TTC549 (cell line): ENCODE measurements around the gene EXOSC5.
"Not testable (repeated sequence)": the region's sequence is repeated elsewhere in the genome, so short reads cannot be mapped to it uniquely, and the experiment has no call there.

Source experiments
- FAIRE-seq: peaks from 2 replicates; lab custom pipeline; 2012; peaks lifted over from hg19 to GRCh38; lab: Jason Lieb, UNC

The EXOSC5 gene

DNA sequence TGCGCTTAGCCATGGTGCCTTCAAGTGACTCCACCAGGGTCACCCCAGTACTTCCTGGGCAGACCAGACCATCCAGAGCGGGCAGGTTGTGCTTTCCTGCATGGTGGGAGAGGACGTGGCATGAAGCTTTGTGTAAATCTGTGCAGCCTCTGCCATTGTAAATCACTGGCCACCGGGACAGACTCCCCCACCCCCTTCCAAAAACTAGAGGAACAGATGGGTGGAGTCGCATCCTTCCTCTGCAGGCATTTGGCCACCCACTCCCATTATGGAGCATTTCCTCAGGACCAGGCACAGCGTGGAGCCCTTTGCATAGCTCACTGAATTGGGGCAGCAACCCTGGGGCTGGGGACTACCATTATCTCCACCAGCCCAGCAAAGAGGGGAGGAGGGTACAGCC lies 8.6 kb upstream of the EXOSC5 start:
- no peak for FAIRE-seq

DNA sequence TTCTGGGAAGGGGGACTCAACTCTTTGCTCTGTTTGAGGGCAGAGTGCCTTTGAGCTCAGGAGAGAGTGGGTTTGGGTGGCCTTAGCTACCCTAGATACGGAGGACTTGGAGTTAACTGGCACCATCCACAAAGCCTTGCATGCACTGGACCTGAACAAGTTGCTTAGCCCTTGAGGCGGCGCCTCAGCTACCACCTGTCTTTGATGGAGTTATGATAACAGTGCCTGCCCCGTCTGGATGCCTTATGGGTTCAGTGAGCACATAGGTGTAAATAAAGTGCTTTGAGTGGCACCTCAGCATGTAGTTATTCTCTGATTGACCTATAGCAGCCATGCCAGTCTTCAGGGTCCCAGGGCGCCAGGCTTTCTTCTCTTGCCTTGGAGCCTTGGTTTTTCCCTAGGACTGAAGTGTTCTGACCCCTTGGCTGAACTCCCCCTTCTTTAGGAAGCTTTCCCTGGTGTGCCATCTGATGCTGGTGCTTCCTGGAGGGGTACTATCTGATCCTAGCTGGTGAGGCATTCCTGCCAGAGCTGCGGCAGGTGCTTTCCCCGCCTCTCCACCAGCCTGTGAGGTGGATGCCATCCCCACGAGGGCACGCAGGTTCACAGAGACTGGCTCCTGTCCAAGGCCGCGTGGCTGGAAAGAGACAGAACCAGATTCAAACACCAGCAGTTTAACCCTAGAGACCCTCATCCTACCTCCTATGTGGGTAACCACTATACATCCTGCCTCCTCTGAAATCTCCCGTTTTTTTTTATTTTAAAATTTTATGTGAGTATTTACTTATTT lies 6.2 kb upstream of the EXOSC5 start:
- no peak for FAIRE-seq

GRCh38 chr19:41402010-41402409 lies 4.9 kb upstream of the EXOSC5 start:
- no peak for FAIRE-seq

DNA sequence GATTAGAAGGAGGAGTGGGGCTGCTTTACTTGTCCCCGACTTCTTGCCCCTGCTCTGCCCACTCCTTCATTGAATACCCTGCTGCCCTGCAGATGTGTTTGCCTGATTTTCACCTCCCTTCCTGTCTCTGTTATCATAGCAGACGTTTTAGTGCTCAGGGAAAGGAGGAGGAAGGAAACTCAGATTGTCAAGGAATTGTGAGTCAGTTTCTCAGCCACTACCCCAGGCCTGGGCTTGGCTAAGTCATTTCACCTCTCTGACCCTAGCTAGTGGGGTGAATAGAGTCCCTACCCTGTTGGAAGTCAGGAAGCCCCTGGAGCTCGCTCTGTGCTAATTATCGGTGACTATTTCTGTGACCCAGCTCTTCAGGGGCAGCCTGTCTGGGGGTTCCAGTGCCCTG lies 4.3 kb upstream of the EXOSC5 start:
- no peak for FAIRE-seq

DNA sequence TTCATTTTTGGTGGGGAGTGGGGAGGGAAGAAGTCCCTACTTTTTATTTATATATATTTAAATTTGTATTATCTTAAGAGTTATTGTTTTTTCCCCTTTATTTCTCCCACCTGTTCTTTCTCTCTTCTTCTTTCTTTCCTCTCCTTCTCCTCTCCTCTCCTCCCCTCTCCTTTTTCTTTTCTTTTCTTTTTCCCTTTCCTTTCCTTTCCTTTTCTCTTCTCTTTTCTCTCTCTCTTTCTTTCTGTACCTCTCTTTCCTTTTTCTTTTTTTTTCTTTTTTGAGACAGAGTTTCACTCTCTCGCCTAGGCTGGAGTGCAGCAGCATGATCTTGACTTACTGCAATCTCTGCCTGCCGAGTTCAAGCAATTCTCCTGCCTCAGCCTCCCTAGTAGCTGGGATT lies 2.4 kb upstream of the EXOSC5 start:
- FAIRE-seq, result no peak

DNA sequence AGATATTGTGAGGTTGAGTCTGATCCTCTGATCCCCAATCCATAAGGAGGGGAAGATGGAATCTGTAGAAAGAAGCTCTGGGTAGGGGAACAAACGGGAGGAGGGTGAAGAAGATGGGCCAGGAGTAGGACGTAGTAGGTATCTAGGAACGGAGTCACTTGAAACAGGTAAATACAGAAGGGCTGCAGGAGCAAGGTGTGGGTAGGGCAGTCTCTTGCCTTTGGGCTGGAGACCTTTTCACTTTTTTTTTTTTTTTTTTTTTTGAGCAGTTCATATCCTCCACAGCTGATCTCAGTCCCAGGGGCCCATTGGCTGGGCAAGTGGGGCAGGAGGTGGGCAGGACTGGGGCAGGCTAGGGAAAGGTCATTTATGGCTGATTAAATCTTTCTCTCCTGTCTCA lies 1.9 kb upstream of the EXOSC5 start:
- no peak for FAIRE-seq

- FAIRE-seq, result no peak
Observed at GRCh38 chr19:41398598-41398997, 1.4 kb upstream of the EXOSC5 start.

GRCh38 chr19:41398050-41398418 lies 875 bp upstream of the EXOSC5 start:
- FAIRE-seq, result no peak

GRCh38 chr19:41395355-41395754 lies 1.8 kb downstream of the EXOSC5 start:
- FAIRE-seq, result no peak

- no peak for FAIRE-seq
Observed at GRCh38 chr19:41392775-41393174, 4.4 kb downstream of the EXOSC5 start.

DNA sequence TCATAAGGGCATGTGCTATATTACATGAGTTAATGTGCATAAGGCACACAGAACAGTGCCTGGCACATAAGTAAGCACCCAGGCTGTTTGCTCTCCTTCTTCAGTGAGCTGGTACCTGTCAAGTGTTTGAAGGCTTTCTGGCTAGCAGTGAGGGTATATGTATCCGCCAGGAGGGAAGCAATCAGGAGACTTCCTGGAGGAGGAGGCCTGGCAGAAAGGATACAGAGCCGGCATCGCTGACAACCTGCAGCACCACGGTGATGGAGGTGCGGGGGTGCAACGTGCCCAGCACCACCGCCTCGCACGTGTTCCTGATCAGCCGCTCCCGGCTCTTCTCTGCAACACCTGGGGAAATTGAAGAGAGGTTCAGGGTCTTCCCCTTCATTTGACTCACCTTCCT lies 5.5 kb downstream of the EXOSC5 start:
- FAIRE-seq, result no peak

DNA sequence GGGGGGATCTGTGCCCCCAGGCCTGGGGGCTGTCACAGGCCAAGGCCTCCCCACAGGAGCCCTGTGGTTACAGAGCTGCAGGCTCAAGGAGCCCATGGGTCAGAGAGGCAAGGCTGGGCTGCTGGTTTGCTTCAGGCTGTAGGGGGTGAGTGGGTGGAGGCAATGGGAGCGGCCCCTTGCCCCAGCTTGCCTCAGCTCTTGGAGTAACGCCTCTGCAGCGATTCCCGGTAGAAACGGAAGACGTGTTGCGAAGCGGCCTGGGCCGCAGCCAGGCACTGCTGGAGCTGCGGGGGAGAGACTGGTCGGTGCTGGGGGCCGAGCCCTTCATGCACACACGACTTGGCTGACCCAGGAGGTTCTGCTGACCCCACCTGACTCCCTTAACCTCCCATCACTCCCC lies 10.7 kb downstream of the EXOSC5 start:
- no peak for FAIRE-seq

DNA sequence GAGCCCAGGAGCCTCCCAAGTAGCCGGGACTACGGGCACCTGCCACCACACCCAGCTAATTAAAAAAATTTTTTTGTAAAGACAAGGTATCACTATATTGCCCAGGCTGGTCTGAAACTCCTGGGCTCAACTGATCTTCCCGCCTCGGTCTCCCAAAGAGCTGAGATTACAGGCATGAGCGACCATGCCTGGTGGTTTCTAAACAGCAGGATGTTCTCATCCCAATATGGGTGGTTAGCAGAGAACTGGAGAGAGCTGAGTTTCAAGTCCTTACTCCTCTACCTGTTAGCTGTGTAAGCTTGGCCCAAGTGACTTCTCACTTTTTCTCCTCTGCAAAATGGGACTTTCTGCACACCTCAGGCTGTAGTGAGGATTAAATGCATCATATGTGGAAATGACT lies 12.8 kb downstream of the EXOSC5 start:
- FAIRE-seq, result no peak

GRCh38 chr19:41381536-41381935 lies 15.6 kb downstream of the EXOSC5 start:
- FAIRE-seq, result not testable (repeated sequence)

DNA sequence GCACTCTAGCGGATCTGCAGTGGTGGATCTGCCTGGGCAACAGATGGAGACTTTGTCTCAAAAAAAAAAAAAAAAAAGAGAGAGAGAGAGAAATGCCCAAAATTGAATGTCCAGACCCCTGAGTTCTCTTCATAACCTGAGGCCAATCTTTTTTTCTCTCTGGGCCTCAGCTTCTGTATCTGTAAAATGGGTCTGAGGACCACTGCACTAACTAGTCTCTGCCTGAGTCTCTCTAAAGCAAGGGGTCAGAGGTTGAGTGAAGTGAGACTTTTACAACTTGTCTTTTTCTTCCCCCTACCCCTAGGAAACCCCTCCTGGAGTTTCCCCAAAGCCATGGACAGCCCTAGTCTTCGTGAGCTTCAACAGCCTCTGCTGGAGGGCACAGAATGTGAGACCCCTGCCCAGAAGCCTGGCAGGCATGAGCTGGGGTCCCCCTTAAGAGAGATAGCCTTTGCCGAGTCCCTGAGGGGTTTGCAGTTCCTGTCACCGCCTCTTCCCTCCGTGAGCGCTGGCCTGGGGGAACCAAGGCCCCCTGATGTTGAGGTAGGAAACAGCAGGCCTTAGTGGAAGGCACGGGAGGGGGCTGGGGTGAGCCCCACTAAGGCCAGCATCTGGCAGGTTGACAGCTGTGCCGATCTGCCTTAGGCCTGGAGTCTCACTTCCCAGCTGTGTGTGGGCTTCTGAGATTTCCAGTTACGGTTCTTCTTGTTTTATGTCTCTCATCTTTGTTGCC lies 19.0 kb downstream of the EXOSC5 start:
- FAIRE-seq, result no peak

DNA sequence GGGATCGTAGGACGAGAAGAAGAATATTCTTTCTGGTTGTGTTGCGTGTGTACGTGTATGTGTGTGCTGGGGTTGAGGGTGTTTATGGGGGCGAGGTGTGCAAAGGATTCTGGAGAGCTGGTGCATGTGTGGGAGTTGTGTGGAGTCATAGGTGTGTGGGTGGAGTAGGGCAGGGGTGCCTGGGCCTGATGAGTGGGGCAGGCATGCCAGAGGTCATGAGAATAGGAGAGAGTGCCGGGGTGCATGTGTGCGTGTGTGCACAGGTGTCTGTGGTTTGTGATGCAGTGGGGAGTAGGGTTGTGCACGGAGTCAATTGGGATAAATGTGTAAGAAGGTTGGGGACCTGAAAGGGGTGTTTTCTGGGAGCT lies 20.2 kb downstream of the EXOSC5 start:
- FAIRE-seq, result no peak

GRCh38 chr19:41376241-41376997 lies 20.7 kb downstream of the EXOSC5 start, which contains the start of gene TMEM91:
Gene TMEM91, plus strand, starts transcription at chr19:41376533. Its CDS starts 1,777 bp downstream, at chr19:41378310.
- FAIRE-seq, result no peak

DNA sequence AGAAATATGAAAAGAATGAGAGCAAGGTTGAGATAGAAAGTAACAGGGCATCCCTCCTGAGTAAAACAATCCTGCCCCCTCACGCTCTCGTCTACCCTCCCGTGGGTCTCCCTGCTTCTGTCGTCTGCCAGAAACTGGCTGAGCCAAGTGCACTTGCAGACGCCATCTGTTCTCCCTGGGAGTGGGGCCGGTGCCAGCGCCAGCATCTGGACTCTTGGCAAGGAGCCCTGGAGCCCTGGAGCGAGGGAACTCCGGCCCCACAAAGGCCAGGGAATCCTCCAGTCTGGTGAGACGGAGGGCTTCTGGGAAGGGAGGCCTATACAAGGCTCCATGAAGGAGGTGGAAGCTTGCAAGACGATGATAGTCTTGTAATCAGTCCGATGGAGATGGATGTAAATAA lies 23.2 kb downstream of the EXOSC5 start:
- no peak for FAIRE-seq

- no peak for FAIRE-seq
Observed at GRCh38 chr19:41372501-41372900, 24.7 kb downstream of the EXOSC5 start.

DNA sequence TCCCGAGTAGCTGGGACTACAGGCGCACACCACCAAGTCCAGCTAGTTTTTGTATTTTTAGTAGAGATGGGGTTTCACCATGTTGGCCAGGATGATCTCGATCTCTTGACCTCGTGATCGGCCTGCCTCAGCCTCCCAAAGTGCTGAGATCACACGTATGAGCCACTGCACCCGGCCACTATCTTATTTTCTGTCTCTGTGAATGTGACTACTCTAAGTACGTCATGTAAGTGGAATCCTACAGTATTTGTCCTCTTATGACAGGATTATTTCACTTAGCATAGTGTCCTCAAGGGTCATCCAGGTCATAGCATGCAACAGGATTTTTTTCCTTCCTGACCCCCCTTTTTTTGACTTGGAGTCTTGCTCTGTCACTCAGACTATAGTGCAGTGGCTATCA lies 25.6 kb downstream of the EXOSC5 start:
- no peak for FAIRE-seq

DNA sequence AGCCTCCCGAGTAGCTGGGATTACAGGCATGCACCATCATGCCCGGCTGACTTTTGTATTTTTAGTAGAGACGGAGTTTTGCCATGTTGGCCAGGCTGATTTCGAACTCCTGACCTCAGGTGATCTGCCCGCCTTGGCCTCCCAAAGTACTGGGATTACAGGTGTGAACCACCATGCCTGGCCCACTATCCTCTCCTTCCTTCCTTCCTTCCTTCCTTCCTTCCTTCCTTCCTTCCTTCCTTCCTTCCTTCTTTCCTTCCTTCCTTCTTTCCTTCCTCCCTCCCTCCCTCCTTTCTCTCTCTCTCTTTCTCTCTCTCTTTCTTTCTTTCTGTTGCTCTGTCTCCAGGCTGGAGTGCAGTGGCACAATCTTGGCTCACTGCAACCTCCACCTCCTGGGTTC lies 26.0 kb downstream of the EXOSC5 start:
- FAIRE-seq, result not testable (repeated sequence)

GRCh38 chr19:41369769-41370168 lies 27.4 kb downstream of the EXOSC5 start:
- no peak for FAIRE-seq

GRCh38 chr19:41367848-41368301 lies 29.3 kb downstream of the EXOSC5 start:
- FAIRE-seq, result no peak
